Ovary (tissue), 3 donors: ENCODE data around the gene BCO1.

Experiments used
- CTCF ChIP-seq, 3 donors: fragments of 450-650 bp in 2 of 3; fragments of 200-600 bp in 1 of 3; IDR thresholded peaks; one replicate each; pipeline versions ENCODE4 v1.5.1 to v1.8.0; 2016 to 2022; ENCODE audit warnings: antibody characterized with exemption in 3 of 3, mild to moderate bottlenecking in 1 of 3
- EP300 ChIP-seq: sonication (generic); formaldehyde crosslinking; IDR thresholded peaks from one replicate; pipeline ENCODE4 v1.6.1; 2017; ENCODE audit warnings: antibody characterized with exemption
- POLR2A ChIP-seq: fragments of 450-650 bp; IDR thresholded peaks from one replicate; pipeline ENCODE4 v1.6.1; 2017; ENCODE audit warnings: antibody characterized with exemption, mild to moderate bottlenecking, moderate library complexity
- donor health status: DM: no; HTN: no; CAD: no.

- TF ChIP-seq CTCF (IDR thresholded peaks at IDR 0.05) (no peak), EP300 (no peak), POLR2A (no peak)
These were observed 1.1 kb downstream of the BCO1 start for GRCh38 chr16:81239367-81240121.
